Astrocyte of the cerebellum (primary cell): ENCODE results near the gene KITLG.

Experiments
- DNase-seq: peaks from one replicate; pipeline ENCODE4 v3.0.0-alpha.2; 2011; ENCODE audit warnings: low read depth
- H3K4me3 ChIP-seq: 2 replicates; pipeline ENCODE4 v1.5.1; 2011; ENCODE audit warnings: mild to moderate bottlenecking, low read depth, low read length, moderate library complexity
- CTCF ChIP-seq: IDR thresholded peaks from 2 replicates; pipeline ENCODE4 v1.5.1; 2012; ENCODE audit warnings: low read length, low read depth, moderate library complexity, mild to moderate bottlenecking; ENCODE audit errors: missing control alignments
- in situ Hi-C: cut with HindIII; loops from 2 replicates; pipeline ENCODE4 v1.10.0; 2017; ENCODE audit warnings: low sequenced_read_pairs

KITLG gene

GRCh38 chr12:88530868-88531267, 49.4 kb downstream of the KITLG start:
- TF ChIP-seq CTCF: no peak
- DNase-seq: no peak
- in situ Hi-C loops: no loop called here

GRCh38 chr12:88529531-88530488, 50.5 kb downstream of the KITLG start:
- peak; percentile 11 for DNase-seq
- in situ Hi-C loops: no loop called here
- no peak overlapping the region for H3K4me3 ChIP-seq
- no peak for TF ChIP-seq CTCF

More at GRCh38 chr12:88530868-88531267, 49.4 kb downstream of the KITLG start:
- H3K4me3 ChIP-seq: no peak overlapping the region

- no peak for DNase-seq
- in situ Hi-C loops: no loop called here
- no peak for TF ChIP-seq CTCF
- no peak overlapping the region for H3K4me3 ChIP-seq
These were observed 57.3 kb downstream of the KITLG start for GRCh38 chr12:88522961-88523360.

GRCh38 chr12:88520436-88520820, 59.8 kb downstream of the KITLG start:
- DNase-seq: peak; percentile 6
- in situ Hi-C loops: no loop called here
- H3K4me3 ChIP-seq: no peak overlapping the region
- no peak for TF ChIP-seq CTCF

GRCh38 chr12:88519802-88520435, 60.4 kb downstream of the KITLG start:
- TF ChIP-seq CTCF: no peak
- H3K4me3 ChIP-seq: no peak overlapping the region
- in situ Hi-C loops: no loop called here
- DNase-seq: no peak

- no peak overlapping the region for H3K4me3 ChIP-seq
- no peak for TF ChIP-seq CTCF
- in situ Hi-C loops: no loop called here
- DNase-seq: no peak
These were observed 61.3 kb downstream of the KITLG start for GRCh38 chr12:88518863-88519403.
